Peyer's patch (tissue), 4 donors: ENCODE results near the gene AOPEP.

Experiments used
- POLR2A ChIP-seq, 2 donors: fragments of 450-650 bp; IDR thresholded peaks; one replicate each; pipeline ENCODE4 v1.5.1; 2017; ENCODE audit warnings: antibody characterized with exemption in 2 of 2, mild to moderate bottlenecking in 2 of 2, moderate library complexity in 2 of 2
- TF ChIP-seq, protein P1 (sequence below), 6 experiments: fragments of 450-650 bp in 4 of 6; fragments of 200-600 bp in 2 of 6; sonication (generic) in 1 of 6; IDR thresholded peaks; one replicate each; pipeline ENCODE4 v1.5.1; 2017 to 2019; ENCODE audit warnings: antibody characterized with exemption in 6 of 6, mild to moderate bottlenecking in 3 of 6, moderate library complexity in 1 of 6

GRCh38 chr9:94999832-95000231 lies 273.3 kb downstream of the AOPEP start:
- TF ChIP-seq, protein P1, sequence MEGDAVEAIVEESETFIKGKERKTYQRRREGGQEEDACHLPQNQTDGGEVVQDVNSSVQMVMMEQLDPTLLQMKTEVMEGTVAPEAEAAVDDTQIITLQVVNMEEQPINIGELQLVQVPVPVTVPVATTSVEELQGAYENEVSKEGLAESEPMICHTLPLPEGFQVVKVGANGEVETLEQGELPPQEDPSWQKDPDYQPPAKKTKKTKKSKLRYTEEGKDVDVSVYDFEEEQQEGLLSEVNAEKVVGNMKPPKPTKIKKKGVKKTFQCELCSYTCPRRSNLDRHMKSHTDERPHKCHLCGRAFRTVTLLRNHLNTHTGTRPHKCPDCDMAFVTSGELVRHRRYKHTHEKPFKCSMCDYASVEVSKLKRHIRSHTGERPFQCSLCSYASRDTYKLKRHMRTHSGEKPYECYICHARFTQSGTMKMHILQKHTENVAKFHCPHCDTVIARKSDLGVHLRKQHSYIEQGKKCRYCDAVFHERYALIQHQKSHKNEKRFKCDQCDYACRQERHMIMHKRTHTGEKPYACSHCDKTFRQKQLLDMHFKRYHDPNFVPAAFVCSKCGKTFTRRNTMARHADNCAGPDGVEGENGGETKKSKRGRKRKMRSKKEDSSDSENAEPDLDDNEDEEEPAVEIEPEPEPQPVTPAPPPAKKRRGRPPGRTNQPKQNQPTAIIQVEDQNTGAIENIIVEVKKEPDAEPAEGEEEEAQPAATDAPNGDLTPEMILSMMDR (IDR thresholded peaks at IDR 0.05), result no peak
- no peak for TF ChIP-seq POLR2A (IDR thresholded peaks at IDR 0.05)
